Effector memory CD4-positive, alpha-beta T cell (primary cell): ENCODE measurements around the gene CMTR2.

Source experiments
- DNase-seq, 3 donors: peaks; one replicate each; pipeline ENCODE4 v3.0.0-alpha.2; 2020
- H3K27ac ChIP-seq: 2 replicates; pipeline ENCODE4 v1.7.0; 2013; ENCODE audit warnings: mild to moderate bottlenecking, low read length, moderate library complexity; ENCODE audit not compliant: insufficient read depth, poor library complexity, severe bottlenecking
- H3K27me3 ChIP-seq: replicated peaks from 2 replicates; pipeline ENCODE4 v1.7.0; 2013; ENCODE audit warnings: mild to moderate bottlenecking, low read length; ENCODE audit not compliant: insufficient read depth, control insufficient read depth, poor library complexity, severe bottlenecking
- H3K36me3 ChIP-seq: 2 replicates; pipeline ENCODE4 v1.7.0; 2013; ENCODE audit warnings: mild to moderate bottlenecking, low read length, moderate library complexity; ENCODE audit not compliant: control insufficient read depth, insufficient read depth
- H3K4me1 ChIP-seq: 2 replicates; pipeline ENCODE4 v1.7.0; 2013; ENCODE audit warnings: low read length, mild to moderate bottlenecking; ENCODE audit not compliant: control insufficient read depth, insufficient read depth, poor library complexity, severe bottlenecking
- H3K4me3 ChIP-seq: 2 replicates; pipeline ENCODE4 v1.7.0; 2013; ENCODE audit warnings: low read length, low read depth, mild to moderate bottlenecking; ENCODE audit not compliant: insufficient read depth, poor library complexity, severe bottlenecking
- H3K9me3 ChIP-seq: 2 replicates; pipeline ENCODE4 v1.7.0; 2013; ENCODE audit warnings: mild to moderate bottlenecking, low read length, moderate library complexity; ENCODE audit not compliant: control insufficient read depth

The CMTR2 gene

DNA sequence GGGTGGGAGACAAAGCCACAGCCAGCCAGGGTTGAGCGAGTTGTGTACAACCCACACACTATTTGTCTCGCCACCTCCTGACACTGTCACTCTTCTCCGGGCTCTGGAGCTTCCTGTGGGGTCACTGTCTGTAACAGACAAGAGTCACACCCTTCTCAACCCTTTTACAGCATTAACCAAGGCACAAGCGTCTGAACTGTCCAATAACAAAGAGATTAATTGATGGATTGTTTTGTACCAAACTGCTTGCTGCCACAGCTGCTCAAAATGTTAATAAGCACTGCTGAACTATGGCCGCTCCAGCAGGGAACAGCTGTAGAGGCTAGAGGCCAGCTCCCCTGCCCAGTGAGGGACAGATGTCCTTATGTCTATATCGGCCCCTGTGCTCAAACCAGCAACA, 33.5 kb downstream of the CMTR2 start:
- no peak overlapping the region for H3K4me3 ChIP-seq
- H3K9me3 ChIP-seq = no peaks in the 10 kb centered on the region
- DNase-seq = no peak
- no peaks in the 10 kb centered on the region for H3K27me3 ChIP-seq
- no peak overlapping the region for H3K27ac ChIP-seq
- H3K36me3 ChIP-seq = no peaks in the 10 kb centered on the region
- no peaks in the 10 kb centered on the region for H3K4me1 ChIP-seq

GRCh38 chr16:71254832-71255525, 34.2 kb downstream of the CMTR2 start:
- DNase-seq = no peak
- H3K27me3 ChIP-seq = no peaks in the 10 kb centered on the region
- H3K27ac ChIP-seq = no peak overlapping the region
- no peak overlapping the region for H3K4me3 ChIP-seq
- H3K9me3 ChIP-seq = no peaks in the 10 kb centered on the region
- no peaks in the 10 kb centered on the region for H3K36me3 ChIP-seq
- no peaks in the 10 kb centered on the region for H3K4me1 ChIP-seq

DNA sequence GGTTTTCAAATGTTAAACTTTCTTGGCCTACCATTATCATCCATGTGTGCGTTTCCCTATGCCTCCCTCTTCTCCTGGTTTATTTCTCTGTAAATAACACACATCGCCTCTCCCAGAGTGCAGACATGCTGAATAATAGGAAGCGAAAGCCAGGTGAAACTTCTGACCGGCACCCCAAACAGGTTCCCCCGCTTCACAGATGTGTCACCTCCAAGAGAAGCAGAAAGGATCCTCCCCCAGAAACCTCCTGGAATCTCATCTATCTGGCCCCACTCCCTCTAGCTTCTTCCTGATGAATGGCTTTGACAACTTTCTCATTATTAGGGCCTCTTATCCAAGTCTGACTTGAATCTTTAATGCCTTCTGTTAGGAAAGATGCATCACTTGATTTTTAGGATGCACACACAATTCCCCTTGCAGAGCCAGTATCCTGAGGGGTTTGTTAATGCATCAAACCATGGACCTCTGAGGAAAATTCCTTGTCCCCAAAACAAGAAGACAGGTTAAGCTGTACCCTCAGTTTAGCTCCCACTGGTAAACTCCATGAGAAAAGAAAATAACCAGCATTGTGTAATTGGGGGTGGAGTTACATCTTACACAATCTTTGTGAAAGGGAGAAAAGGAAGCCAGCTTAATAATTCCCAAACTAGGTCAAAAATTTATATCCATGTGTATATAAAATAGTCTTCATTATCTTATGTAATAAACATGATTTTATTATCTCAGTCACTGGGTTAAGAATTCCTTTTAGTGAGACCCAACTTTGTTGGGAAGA, 38.6 kb downstream of the CMTR2 start:
- no peaks in the 10 kb centered on the region for H3K9me3 ChIP-seq
- no peak for DNase-seq

GRCh38 chr16:71249399-71249798, 39.8 kb downstream of the CMTR2 start:
- Histone ChIP-seq H3K27me3 (no peaks in the 10 kb centered on the region), H3K4me1 (no peaks in the 10 kb centered on the region), H3K36me3 (no peaks in the 10 kb centered on the region), H3K4me3 (no peak overlapping the region), H3K9me3 (no peaks in the 10 kb centered on the region), H3K27ac (no peak overlapping the region)
- DNase-seq = no peak

More for the DNA sequence above, 38.6 kb downstream of the CMTR2 start:
- no peak overlapping the region for H3K4me3 ChIP-seq
- no peak overlapping the region for H3K27ac ChIP-seq
- H3K36me3 ChIP-seq = no peaks in the 10 kb centered on the region
- H3K4me1 ChIP-seq = no peaks in the 10 kb centered on the region
- no peaks in the 10 kb centered on the region for H3K27me3 ChIP-seq

- no peaks in the 10 kb centered on the region for H3K27me3 ChIP-seq
- H3K27ac ChIP-seq = no peak overlapping the region
- H3K4me1 ChIP-seq = no peaks in the 10 kb centered on the region
- H3K9me3 ChIP-seq = no peaks in the 10 kb centered on the region
- H3K4me3 ChIP-seq = no peak overlapping the region
- DNase-seq = no peak
- H3K36me3 ChIP-seq = no peaks in the 10 kb centered on the region
These were observed 41.7 kb downstream of the CMTR2 start for GRCh38 chr16:71247478-71247877.

- Histone ChIP-seq H3K36me3 (no peaks in the 10 kb centered on the region), H3K4me1 (no peaks in the 10 kb centered on the region), H3K9me3 (no peaks in the 10 kb centered on the region), H3K27me3 (no peaks in the 10 kb centered on the region), H3K27ac (no peak overlapping the region), H3K4me3 (no peak overlapping the region)
- no peak for DNase-seq
These were observed 42.9 kb downstream of the CMTR2 start for GRCh38 chr16:71246309-71246708.

DNA sequence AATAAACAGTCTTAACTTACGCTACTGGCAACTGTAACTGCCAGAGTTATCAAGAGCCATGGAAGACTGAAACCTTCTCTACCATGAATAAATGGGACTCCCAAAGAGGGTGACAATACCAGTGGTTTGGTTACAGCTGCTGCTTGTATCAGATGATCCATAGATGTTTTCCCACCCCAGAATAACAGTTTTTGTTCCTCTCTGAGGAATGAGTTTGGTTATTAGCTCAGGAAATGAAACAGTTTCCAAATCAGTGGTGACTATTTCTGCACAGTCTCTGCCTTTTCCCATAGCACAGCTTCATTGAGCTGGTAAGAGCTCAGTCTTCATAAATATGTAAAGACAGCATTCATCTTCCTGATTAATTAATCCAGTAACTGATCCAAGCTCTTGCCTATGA, 44.7 kb downstream of the CMTR2 start:
- H3K4me3 ChIP-seq = no peak overlapping the region
- H3K4me1 ChIP-seq = no peaks in the 10 kb centered on the region
- no peak overlapping the region for H3K27ac ChIP-seq
- no peaks in the 10 kb centered on the region for H3K36me3 ChIP-seq
- no peaks in the 10 kb centered on the region for H3K27me3 ChIP-seq
- no peak for DNase-seq
- H3K9me3 ChIP-seq = no peaks in the 10 kb centered on the region

GRCh38 chr16:71242601-71243000, 46.6 kb downstream of the CMTR2 start:
- no peak overlapping the region for H3K27ac ChIP-seq
- no peak overlapping the region for H3K4me3 ChIP-seq
- no peaks in the 10 kb centered on the region for H3K4me1 ChIP-seq
- no peaks in the 10 kb centered on the region for H3K9me3 ChIP-seq
- H3K27me3 ChIP-seq = no peaks in the 10 kb centered on the region
- H3K36me3 ChIP-seq = no peaks in the 10 kb centered on the region
- DNase-seq = no peak

GRCh38 chr16:71242036-71242435, 47.2 kb downstream of the CMTR2 start:
- no peaks in the 10 kb centered on the region for H3K36me3 ChIP-seq

More at GRCh38 chr16:71242036-71242435, 47.2 kb downstream of the CMTR2 start:
- Histone ChIP-seq H3K4me1 (no peaks in the 10 kb centered on the region), H3K27ac (no peak overlapping the region), H3K9me3 (no peaks in the 10 kb centered on the region), H3K4me3 (no peak overlapping the region), H3K27me3 (no peaks in the 10 kb centered on the region)
- DNase-seq = no peak
